A673 (cell line): ENCODE data around the gene CHSY3.

ENCODE experiments used
- CTCF ChIP-seq: fragments of 300-800, 200-600 bp; sonication (generic); conservative IDR thresholded peaks from 2 replicates; pipeline ENCODE4 v1.5.1; 2017; ENCODE audit warnings: low read depth, mild to moderate bottlenecking, antibody characterized with exemption, low read length, moderate library complexity, mixed read lengths
- EZH2 ChIP-seq: fragments of 200-600 bp; sonication (generic); IDR thresholded peaks from 2 replicates; pipeline ENCODE4 v1.6.1; 2017; ENCODE audit warnings: borderline replicate concordance, low read depth, mild to moderate bottlenecking, mixed read lengths, antibody characterized with exemption, low read length; ENCODE audit not compliant: poor library complexity, severe bottlenecking

- no peak for TF ChIP-seq CTCF
- no peak for TF ChIP-seq EZH2
These were observed 148.5 kb downstream of the CHSY3 start for GRCh38 chr5:130052752-130053151.
